HepG2 (cell line): ENCODE data around the gene TLCD1. TPM values are rescaled to one million over a fixed set of nuclear protein-coding genes. Genes with fewer than 3 reads are reported as not detected.

ENCODE experiments used
- EED ChIP-seq: sonication (generic); formaldehyde crosslinking; IDR thresholded peaks from 2 replicates; pipeline ENCODE4 v1.5.0; 2020; ENCODE audit warnings: mild to moderate bottlenecking, missing genetic modification reagents
- EP300 ChIP-seq, 3 experiments: sonication (generic) in 1 of 3; formaldehyde crosslinking in 1 of 3; IDR thresholded peaks; 2 replicates each; pipeline versions ENCODE4 v1.5.1 to v1.6.1; 2011 to 2020; ENCODE audit warnings: low read depth in 2 of 3, low read length in 2 of 3, borderline replicate concordance in 1 of 3, improper control_type of control experiment in 1 of 3, mild to moderate bottlenecking in 1 of 3, missing genetic modification reagents in 1 of 3, moderate library complexity in 1 of 3
- ISX ChIP-seq: sonication (generic); formaldehyde crosslinking; conservative IDR thresholded peaks from 2 replicates; pipeline ENCODE4 v1.5.0; 2020; ENCODE audit warnings: missing genetic modification reagents
- MEIS1 ChIP-seq: sonication (generic); formaldehyde crosslinking; IDR thresholded peaks from 2 replicates; pipeline ENCODE4 v1.9.0; 2021; ENCODE audit warnings: mild to moderate bottlenecking, missing genetic modification reagents, moderate library complexity, borderline replicate concordance
- NCOA1 ChIP-seq: sonication (generic); formaldehyde crosslinking; IDR thresholded peaks from 2 replicates; pipeline ENCODE4 v1.9.0; 2021; ENCODE audit warnings: missing genetic modification reagents
- PHB2 ChIP-seq: fragments of 450-650 bp; IDR thresholded peaks from 2 replicates; pipeline ENCODE4 v1.6.1; 2018; ENCODE audit not compliant: partially characterized antibody
- POGZ ChIP-seq: sonication (generic); formaldehyde crosslinking; IDR thresholded peaks from 2 replicates; pipeline ENCODE4 v1.4.0; 2020; ENCODE audit warnings: mild to moderate bottlenecking, missing genetic modification reagents
- PTBP1 ChIP-seq: fragments of 200-400 bp; formaldehyde crosslinking; IDR thresholded peaks from 2 replicates; pipeline ENCODE4 v1.6.1; 2018; ENCODE audit warnings: low read length, low read depth; ENCODE audit not compliant: poor library complexity, severe bottlenecking
- SAP130 ChIP-seq: IDR thresholded peaks from 2 replicates; pipeline ENCODE4 v1.6.1; 2016; ENCODE audit warnings: low read depth
- SRSF1 ChIP-seq: fragments of 200-400 bp; formaldehyde crosslinking; optimal IDR thresholded peaks from 2 replicates; pipeline ENCODE3; 2017; ENCODE audit warnings: mild to moderate bottlenecking, low read depth, low read length, moderate library complexity
- ZFP36 ChIP-seq: fragments of 150-350 bp; IDR thresholded peaks from 2 replicates; pipeline ENCODE4 v1.6.1; 2018; ENCODE audit warnings: borderline replicate concordance, low read length, low read depth; ENCODE audit not compliant: partially characterized antibody
- ZNF292 ChIP-seq: sonication (generic); formaldehyde crosslinking; IDR thresholded peaks from 2 replicates; pipeline ENCODE4 v1.8.1; 2022; ENCODE audit warnings: mild to moderate bottlenecking, low read depth, missing genetic modification reagents, borderline replicate concordance
- ZNF317 ChIP-seq: sonication (generic); formaldehyde crosslinking; IDR thresholded peaks from 2 replicates; pipeline ENCODE4 v1.5.0; 2020; ENCODE audit warnings: mild to moderate bottlenecking, missing genetic modification reagents
- ZNF33B ChIP-seq: sonication (generic); formaldehyde crosslinking; IDR thresholded peaks from 2 replicates; pipeline ENCODE4 v1.5.1; 2020; ENCODE audit warnings: mild to moderate bottlenecking, missing genetic modification reagents
- ZNF501 ChIP-seq: sonication (generic); formaldehyde crosslinking; IDR thresholded peaks from 2 replicates; pipeline ENCODE4 v1.5.1; 2020; ENCODE audit warnings: mild to moderate bottlenecking, moderate library complexity, missing genetic modification reagents
- ZNF660 ChIP-seq: sonication (generic); formaldehyde crosslinking; IDR thresholded peaks from 2 replicates; pipeline ENCODE4 v1.5.1; 2020; ENCODE audit warnings: mild to moderate bottlenecking, low read depth, missing genetic modification reagents, borderline replicate concordance
- ZSCAN22 ChIP-seq: sonication (generic); formaldehyde crosslinking; IDR thresholded peaks from 2 replicates; pipeline ENCODE4 v1.4.0; 2020; ENCODE audit warnings: mild to moderate bottlenecking, missing genetic modification reagents
- polyA plus RNA-seq, 8 experiments: library from polyadenylated mRNA; depleted of rRNA in 3 of 8; stranded (reverse) in 7 of 8; unstranded in 1 of 8; fragments of >200 nt; fragmentation: Illumina TruSeq in 4 of 8; extraction: Trizol in 4 of 8; gene quantifications; 2 replicates each; pipeline versions ENCODE4 v1.2.1 to v1.2.3, GENCODE V29; 2011 to 2016; ENCODE audit warnings: low read depth in 4 of 8, missing spikeins in 1 of 8, mixed read lengths in 1 of 8; ENCODE audit not compliant: insufficient read depth in 1 of 8
- total RNA-seq, 5 experiments: library from RNA; depleted of rRNA; stranded (reverse); fragments of >200 nt; fragmentation: Illumina TruSeq; extraction: Trizol; gene quantifications; 2 replicates each; pipeline ENCODE4 v1.2.3, GENCODE V29; 2016; ENCODE audit warnings: low read depth in 1 of 5
- TF ChIP-seq, protein P1 (sequence below): sonication (generic); formaldehyde crosslinking; IDR thresholded peaks from 2 replicates; pipeline ENCODE4 v1.8.1; 2023; ENCODE audit warnings: missing genetic modification reagents, mild to moderate bottlenecking, borderline replicate concordance
- TF ChIP-seq, protein P2 (sequence below): sonication (generic); formaldehyde crosslinking; IDR thresholded peaks from 2 replicates; pipeline ENCODE4 v1.5.1; 2020; ENCODE audit warnings: mild to moderate bottlenecking, missing genetic modification reagents, borderline replicate concordance
- TF ChIP-seq, protein P3 (sequence below): sonication (generic); formaldehyde crosslinking; IDR thresholded peaks from 2 replicates; pipeline ENCODE4 v1.4.0; 2020; ENCODE audit warnings: missing genetic modification reagents, mild to moderate bottlenecking, borderline replicate concordance
- TF ChIP-seq, protein P4 (sequence below): sonication (generic); formaldehyde crosslinking; IDR thresholded peaks from 2 replicates; pipeline ENCODE4 v1.4.0; 2020; ENCODE audit warnings: low read depth, mild to moderate bottlenecking, missing genetic modification reagents

The TLCD1 gene
- total and polyA plus RNA-seq, 2 of the 13 experiments (the other 11 are each of a cell fraction or from before 2014, with no cell fraction given), result 14.9 to 19.6 TPM

DNA sequence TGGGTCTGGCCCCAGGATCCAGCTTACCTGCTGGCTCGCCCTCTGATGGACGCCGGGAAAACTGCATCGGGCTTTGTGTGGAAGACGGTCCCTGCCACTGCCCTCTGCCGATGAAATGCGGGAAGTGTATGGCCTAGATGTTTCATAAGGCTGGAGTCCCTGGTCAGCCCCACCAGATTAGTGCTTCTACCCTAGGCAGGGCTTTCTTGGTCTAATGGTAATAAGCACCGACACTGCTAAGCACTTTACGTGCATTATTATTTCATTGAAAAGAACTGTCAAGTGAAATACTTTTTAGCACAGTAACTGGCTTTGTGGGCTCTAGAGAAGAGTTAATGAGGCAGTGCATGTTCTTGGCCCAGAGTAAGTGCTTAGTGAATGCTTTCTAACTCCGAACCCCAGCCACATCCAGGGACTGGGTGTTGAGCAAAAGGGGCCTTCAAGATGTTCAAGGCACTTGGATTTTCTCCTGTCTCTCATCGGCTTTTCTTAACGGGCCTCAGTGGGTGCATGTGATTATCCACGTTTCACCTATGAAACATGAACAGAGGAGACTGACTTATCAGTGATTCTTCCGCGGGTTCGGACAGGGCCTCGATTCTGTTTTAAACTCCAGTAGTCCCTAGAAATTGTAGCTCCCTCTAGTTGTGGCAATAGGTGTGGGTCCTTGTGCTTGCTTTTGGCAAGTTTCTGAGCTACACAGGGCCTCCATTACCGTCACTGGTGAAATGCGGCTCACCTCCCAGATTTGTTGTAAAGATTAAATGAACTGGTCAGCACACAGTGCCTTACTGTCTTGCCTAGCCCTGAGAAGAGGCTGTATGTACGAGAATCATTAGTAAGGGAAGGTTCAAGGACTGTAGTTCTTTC is 24.4 kb upstream of the TLCD1 start (continued):
- TF ChIP-seq, protein P1, sequence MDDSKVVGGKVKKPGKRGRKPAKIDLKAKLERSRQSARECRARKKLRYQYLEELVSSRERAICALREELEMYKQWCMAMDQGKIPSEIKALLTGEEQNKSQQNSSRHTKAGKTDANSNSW, result no peak
- TF ChIP-seq ZNF501 (CRISPR knock-in tag) (peak; percentile 50; the same call in 1 of the 2 replicates), PHB2 (no peak), ISX (no peak), SRSF1 (no peak), ZFP36 (no peak), EED (CRISPR knock-in tag) (no peak), ZNF317 (CRISPR knock-in tag) (no peak), PTBP1 (no peak), ZNF292 (CRISPR knock-in tag) (no peak), ZNF660 (no peak), MEIS1 (CRISPR knock-in tag) (no peak), ZSCAN22 (no peak), ZNF33B (CRISPR knock-in tag) (no peak), NCOA1 (CRISPR knock-in tag) (no peak), POGZ (CRISPR knock-in tag) (peak; percentile 24; the same call in 1 of the 2 replicates), EP300 (IDR thresholded peaks at IDR 0.05; ENCODE audit: low read depth in 2 of 2, low read length in 2 of 2) (no peak), EP300 (CRISPR knock-in tag; IDR thresholded peaks at IDR 0.05; ENCODE audit: borderline replicate concordance) (no peak), SAP130 (CRISPR knock-in tag) (peak; percentile 74)
- TF ChIP-seq, protein P2, sequence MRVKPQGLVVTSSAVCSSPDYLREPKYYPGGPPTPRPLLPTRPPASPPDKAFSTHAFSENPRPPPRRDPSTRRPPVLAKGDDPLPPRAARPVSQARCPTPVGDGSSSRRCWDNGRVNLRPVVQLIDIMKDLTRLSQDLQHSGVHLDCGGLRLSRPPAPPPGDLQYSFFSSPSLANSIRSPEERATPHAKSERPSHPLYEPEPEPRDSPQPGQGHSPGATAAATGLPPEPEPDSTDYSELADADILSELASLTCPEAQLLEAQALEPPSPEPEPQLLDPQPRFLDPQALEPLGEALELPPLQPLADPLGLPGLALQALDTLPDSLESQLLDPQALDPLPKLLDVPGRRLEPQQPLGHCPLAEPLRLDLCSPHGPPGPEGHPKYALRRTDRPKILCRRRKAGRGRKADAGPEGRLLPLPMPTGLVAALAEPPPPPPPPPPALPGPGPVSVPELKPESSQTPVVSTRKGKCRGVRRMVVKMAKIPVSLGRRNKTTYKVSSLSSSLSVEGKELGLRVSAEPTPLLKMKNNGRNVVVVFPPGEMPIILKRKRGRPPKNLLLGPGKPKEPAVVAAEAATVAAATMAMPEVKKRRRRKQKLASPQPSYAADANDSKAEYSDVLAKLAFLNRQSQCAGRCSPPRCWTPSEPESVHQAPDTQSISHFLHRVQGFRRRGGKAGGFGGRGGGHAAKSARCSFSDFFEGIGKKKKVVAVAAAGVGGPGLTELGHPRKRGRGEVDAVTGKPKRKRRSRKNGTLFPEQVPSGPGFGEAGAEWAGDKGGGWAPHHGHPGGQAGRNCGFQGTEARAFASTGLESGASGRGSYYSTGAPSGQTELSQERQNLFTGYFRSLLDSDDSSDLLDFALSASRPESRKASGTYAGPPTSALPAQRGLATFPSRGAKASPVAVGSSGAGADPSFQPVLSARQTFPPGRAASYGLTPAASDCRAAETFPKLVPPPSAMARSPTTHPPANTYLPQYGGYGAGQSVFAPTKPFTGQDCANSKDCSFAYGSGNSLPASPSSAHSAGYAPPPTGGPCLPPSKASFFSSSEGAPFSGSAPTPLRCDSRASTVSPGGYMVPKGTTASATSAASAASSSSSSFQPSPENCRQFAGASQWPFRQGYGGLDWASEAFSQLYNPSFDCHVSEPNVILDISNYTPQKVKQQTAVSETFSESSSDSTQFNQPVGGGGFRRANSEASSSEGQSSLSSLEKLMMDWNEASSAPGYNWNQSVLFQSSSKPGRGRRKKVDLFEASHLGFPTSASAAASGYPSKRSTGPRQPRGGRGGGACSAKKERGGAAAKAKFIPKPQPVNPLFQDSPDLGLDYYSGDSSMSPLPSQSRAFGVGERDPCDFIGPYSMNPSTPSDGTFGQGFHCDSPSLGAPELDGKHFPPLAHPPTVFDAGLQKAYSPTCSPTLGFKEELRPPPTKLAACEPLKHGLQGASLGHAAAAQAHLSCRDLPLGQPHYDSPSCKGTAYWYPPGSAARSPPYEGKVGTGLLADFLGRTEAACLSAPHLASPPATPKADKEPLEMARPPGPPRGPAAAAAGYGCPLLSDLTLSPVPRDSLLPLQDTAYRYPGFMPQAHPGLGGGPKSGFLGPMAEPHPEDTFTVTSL (CRISPR knock-in tag), result no peak
- TF ChIP-seq, protein P3, sequence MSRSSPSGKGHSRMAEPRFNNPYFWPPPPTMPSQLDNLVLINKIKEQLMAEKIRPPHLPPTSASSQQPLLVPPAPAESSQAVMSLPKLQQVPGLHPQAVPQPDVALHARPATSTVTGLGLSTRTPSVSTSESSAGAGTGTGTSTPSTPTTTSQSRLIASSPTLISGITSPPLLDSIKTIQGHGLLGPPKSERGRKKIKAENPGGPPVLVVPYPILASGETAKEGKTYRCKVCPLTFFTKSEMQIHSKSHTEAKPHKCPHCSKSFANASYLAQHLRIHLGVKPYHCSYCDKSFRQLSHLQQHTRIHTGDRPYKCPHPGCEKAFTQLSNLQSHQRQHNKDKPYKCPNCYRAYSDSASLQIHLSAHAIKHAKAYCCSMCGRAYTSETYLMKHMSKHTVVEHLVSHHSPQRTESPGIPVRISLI (CRISPR knock-in tag), result no peak
- TF ChIP-seq, protein P4, sequence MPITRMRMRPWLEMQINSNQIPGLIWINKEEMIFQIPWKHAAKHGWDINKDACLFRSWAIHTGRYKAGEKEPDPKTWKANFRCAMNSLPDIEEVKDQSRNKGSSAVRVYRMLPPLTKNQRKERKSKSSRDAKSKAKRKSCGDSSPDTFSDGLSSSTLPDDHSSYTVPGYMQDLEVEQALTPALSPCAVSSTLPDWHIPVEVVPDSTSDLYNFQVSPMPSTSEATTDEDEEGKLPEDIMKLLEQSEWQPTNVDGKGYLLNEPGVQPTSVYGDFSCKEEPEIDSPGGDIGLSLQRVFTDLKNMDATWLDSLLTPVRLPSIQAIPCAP, result no peak
